Activated T-cell treated with anti-CD3 and anti-CD28 coated beads for 24 hours (primary cell): ENCODE data around the gene ALAS2.
"Not testable (repeated sequence)": the region's sequence is repeated elsewhere in the genome, so short reads cannot be mapped to it uniquely, and the experiment has no call there.

Source experiments
- DNase-seq: peaks from one replicate; pipeline ENCODE4 v3.0.0-alpha.2; 2020; ENCODE audit warnings: low read depth

The ALAS2 gene

DNA sequence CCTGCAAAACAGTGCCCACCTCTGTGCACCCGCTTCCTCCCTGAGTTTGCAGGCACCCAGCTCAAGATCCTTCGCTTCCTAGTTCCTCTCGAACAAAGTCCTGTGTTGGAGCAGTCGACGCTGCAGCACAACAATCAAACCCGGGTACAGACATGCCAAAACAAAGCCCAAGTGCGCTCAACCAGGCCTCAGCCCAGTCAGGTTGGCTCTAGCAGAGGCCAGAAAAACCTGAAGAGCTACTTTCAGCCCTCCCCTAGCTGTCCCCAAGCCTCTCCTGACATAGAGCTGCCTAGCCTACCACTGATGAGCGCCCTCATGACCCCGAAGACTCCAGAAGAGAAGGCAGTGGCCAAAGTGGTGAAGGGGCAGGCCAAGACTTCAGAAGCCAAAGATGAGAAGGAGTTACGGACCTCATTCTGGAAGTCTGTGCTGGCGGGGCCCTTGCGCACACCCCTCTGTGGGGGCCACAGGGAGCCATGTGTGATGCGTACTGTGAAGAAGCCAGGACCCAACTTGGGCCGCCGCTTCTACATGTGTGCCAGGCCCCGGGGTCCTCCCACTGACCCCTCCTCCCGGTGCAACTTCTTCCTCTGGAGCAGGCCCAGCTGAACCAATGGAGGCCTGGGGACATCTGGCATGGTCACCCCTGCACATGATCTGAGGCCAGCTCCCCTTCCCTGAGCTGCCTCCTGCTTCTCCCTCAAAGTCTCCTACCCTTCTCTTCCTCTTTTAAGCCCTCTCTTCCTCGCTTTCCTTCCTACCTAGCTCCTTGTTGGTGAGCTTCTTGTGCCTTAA, 23.8 kb downstream of the ALAS2 start:
- no peak for DNase-seq

DNA sequence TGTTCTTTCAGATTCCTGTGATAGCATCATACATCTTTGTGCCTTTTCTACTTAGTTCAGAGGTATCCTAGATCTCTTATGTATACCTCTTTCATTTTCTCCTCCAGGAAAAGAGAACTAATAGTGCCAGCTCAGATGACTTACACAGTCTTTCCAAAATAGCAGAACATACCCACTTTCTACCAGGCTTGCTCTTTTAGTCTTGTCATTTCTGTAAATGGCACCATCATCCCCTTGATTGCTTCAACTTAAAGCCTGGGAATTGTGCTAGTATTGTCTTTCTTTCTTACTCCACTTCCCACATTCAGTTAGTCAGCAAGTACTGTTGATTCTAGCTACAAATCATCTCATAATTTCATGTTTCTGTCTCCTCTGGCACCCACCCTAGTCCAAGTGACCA, 25.5 kb downstream of the ALAS2 start:
- no peak for DNase-seq

GRCh38 chrX:55004231-55004630, 26.5 kb downstream of the ALAS2 start:
- DNase-seq, result no peak

- peak; percentile 79 for DNase-seq
Observed at GRCh38 chrX:54999717-55000598, 30.8 kb downstream of the ALAS2 start, which contains the start of gene APEX2. TSS of gene APEX2 (plus strand) at chrX:55000363. CDS start at chrX:55000423, 60 bp downstream.

- DNase-seq, result no peak
Observed at GRCh38 chrX:54995621-54996020, 35.2 kb downstream of the ALAS2 start.

DNA sequence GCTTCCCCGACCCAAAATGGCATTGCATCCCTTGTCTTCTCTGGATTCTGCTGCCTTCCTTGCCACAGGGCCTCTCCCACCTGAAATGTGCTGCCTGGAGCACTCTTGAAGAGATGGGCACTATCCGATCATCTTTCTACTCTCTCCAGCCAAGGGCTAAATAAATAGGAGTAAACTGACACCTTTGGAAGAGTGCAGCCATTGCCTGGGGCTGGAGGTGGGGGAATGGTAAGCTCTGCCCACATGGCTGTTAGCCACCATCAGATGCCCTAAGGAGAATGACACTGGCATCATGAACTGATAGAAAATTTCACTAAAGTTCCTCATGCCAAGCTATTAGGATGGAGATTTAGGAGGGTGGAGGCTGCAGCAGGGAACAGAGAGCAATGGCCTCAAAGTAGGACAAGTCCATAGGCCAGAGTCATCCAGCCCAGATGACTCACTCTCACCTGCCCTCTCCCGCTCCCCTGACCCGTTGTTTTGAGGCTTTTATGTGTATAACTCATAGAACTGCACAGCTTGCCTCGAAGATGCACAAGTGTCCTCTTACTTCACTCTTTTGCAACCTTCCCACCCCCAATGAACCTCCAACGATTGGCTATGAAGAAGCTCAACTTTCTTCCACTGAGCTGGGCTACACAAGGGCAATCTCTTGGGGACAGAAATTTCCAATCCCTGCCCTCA, 36.0 kb downstream of the ALAS2 start:
- no peak for DNase-seq

DNA sequence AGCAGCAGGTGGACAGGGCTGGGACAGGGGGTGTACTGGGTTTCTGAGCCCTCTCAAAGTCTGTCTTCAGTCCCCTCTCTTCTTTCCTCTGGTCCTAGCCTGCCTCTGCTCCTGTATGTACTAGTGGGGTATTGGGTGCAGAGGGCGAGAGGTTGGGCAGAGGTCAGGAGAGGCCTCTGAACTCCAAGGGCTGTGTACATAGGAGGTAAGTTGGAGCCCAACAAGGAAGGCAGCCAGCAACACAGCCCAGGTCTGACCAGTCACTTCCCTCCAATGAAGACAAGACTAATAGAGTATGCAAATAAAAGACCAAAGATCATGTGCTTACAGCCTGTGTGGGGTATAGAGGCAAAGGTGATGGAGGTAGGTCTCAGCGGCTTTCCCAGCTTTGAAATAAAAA, 36.7 kb downstream of the ALAS2 start, which contains the start of gene PFKFB1:
PFKFB1 (minus strand) TSS at position 90 of the 400 bp plus-strand sequence. CDS start 181 bp downstream, outside the sequence.
- DNase-seq, result no peak

DNA sequence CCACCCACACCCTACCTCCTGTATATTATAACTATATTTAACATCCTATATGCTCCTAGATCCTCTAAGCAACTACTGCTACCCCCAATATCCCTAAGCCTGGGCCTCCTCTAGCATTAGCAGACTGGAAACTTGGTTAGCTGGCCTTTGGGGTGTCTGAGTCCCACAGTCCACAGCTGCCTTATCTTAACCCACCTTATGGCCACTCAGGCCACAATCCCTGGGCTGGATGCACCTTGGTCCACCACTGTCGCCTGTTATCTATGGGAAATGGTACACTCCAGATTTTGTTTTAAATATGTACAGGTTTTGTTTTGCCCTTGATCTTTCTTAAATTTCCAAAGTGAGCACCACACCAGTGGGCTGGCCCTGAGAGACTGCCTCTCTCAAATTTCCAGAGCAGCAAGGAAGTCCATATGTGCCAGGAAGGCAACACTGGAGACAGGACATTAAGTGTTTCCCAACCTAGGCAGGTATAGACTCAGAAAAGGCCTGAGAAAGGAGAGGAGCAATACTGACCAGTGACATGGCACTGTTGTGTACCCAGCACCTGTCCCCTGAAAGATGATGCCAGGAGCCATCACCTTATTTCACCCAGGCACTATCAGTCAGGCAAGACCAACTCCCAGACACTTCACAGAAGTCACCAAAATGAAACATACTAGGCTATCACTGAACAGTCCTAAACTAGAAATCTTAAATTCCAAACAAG, 37.7 kb downstream of the ALAS2 start:
- DNase-seq, result no peak

GRCh38 chrX:54991706-54992105, 39.1 kb downstream of the ALAS2 start:
- DNase-seq, result no peak

GRCh38 chrX:54983306-54983705, 47.5 kb downstream of the ALAS2 start:
- DNase-seq, result not testable (repeated sequence)

DNA sequence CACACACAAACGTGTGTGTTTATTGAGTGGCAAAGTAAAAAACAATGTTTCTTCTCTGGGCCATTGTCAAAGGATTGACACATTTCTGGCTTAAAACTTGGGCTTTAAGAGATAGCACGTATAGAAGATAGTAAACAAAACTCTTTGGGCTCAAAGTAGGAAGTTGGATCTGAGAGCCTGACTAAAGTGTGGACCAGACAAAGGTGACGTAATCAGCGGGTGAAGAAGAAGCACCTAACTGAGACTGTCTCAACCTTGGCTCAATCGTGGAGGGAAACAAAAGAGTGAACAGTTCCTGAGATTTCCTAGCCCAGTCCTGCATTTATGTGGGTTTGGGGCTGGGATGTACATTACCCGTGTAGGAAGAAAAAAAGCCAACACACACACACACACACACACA, 50.4 kb downstream of the ALAS2 start:
- no peak for DNase-seq

- no peak for DNase-seq
Observed at GRCh38 chrX:54979432-54979831, 51.3 kb downstream of the ALAS2 start.

- DNase-seq, result no peak
Observed at GRCh38 chrX:54978448-54978847, 52.3 kb downstream of the ALAS2 start.

- DNase-seq, result no peak
Observed at GRCh38 chrX:54977387-54977786, 53.4 kb downstream of the ALAS2 start.

GRCh38 chrX:54964766-54965497, 65.8 kb downstream of the ALAS2 start:
- DNase-seq, result no peak

DNA sequence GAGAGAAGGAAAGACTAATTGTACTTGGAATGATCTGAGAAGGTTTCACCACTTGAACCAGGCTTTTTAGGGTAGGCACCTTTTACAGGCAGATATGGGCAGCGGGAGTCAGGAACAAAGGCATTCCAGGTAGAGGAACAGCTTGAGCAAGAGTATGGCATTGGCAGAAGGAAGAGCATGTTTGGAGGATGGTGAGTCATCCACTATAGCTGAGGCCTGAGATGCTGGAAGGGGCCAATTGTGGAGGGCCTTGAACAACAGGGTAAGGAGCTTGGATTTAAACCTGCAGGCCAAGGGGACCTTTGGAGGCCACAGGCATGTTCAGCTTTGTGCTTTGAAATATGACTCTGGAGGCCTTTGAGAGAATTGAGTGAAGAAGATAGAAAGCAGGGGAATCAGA, 69.0 kb downstream of the ALAS2 start:
- DNase-seq, result no peak
